Cardiac fibroblast (primary cell): ENCODE results near the gene RTP3.
"Not testable (repeated sequence)": the region's sequence is repeated elsewhere in the genome, so short reads cannot be mapped to it uniquely, and the experiment has no call there.

ENCODE experiments used
- DNase-seq, 2 donors: peaks; one replicate each; pipeline versions ENCODE4 v3.0.0 to v3.0.0-alpha.2; 2010; ENCODE audit warnings: low read depth in 2 of 2
- H3K4me3 ChIP-seq, 2 donors: replicated peaks in 1 of 2; 1 replicate in 1 of 2; 2 replicates in 1 of 2; pipeline ENCODE4 v1.5.1; 2011; ENCODE audit warnings: low read depth in 2 of 2, low read length in 2 of 2, mild to moderate bottlenecking in 2 of 2, moderate library complexity in 1 of 2
- TF ChIP-seq, protein P1 (sequence below): IDR thresholded peaks from one replicate; pipeline ENCODE4 v1.5.1; 2011; ENCODE audit warnings: low read depth, mild to moderate bottlenecking, low read length, inconsistent platforms

RTP3 gene

DNA sequence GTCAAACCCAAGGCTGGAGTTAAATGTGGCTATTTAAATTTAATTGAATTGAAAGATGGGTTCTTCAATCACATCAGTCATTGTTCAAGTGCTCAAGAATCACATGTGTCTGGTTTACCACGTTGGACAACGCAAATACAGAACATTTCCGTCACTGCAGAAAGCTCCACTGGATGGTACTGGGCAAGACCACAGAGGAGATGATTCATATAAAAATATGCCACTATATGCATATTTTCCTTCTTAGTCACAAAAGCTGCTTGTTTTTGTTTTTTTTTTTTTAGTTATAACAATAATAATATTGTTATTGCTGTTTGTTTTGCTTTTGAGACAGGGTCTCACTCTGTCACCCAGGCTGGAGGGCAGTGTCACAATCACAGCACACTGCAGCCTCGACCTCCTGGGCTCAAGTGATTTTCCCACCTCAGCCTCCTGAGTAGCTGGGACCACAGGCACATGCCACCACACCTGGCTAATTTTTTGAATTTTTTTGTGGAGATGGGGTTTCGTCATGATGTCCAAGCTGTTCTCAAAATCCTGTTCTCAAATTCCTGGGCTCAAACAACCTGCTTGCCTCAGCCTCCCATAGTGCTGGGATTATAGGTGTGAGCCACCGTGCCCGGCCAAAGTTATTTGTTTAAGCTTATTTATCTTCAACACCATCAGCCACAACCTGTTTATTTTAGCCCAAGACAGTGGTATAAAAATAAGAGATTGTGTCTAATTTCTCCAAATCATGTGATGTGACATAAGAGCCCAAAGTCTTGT lies 19.4 kb downstream of the RTP3 start:
- DNase-seq = peak; percentile 56 to 94
- TF ChIP-seq, protein P1, sequence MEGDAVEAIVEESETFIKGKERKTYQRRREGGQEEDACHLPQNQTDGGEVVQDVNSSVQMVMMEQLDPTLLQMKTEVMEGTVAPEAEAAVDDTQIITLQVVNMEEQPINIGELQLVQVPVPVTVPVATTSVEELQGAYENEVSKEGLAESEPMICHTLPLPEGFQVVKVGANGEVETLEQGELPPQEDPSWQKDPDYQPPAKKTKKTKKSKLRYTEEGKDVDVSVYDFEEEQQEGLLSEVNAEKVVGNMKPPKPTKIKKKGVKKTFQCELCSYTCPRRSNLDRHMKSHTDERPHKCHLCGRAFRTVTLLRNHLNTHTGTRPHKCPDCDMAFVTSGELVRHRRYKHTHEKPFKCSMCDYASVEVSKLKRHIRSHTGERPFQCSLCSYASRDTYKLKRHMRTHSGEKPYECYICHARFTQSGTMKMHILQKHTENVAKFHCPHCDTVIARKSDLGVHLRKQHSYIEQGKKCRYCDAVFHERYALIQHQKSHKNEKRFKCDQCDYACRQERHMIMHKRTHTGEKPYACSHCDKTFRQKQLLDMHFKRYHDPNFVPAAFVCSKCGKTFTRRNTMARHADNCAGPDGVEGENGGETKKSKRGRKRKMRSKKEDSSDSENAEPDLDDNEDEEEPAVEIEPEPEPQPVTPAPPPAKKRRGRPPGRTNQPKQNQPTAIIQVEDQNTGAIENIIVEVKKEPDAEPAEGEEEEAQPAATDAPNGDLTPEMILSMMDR = no peak
- H3K4me3 ChIP-seq = no peak overlapping the region

DNA sequence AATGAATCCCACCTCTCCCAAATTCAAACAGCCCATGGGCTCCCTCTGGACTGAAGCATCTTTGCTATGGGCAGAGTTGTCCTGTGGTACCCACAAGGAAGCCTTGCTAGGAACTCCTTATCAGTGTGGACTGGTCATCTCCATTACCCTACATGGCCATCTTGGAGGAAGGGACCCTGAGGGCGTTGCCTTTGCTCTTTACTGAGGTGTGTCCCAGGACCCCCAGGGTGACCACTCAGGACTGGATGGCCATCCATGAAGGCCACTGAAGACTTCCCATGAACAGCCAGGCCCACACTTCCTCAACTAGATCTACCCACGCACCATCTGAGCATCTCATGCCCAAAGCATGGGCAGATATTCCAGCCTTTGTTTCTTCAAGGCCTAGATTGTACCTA lies 20.0 kb downstream of the RTP3 start:
- no peak for DNase-seq
- H3K4me3 ChIP-seq = no peak overlapping the region
- TF ChIP-seq, protein P1 = no peak

DNA sequence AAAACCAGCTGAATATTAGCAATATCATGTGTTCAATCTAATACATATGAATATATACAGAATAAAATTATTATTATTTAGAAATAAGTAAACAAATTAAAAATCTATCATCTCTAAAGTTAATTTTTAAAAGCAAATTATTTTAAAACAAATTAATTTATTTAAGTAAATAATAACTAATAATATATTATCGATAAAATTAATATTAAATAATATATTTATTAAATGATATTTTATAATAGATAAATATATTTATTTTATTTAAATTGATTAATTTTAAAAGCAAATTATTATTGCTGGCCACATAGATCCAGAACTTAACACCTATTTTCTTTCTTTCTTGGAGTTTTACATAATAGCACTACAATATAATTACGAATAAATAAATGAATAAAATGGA lies 22.2 kb downstream of the RTP3 start:
- no peak for DNase-seq
- TF ChIP-seq, protein P1 = no peak
- no peak overlapping the region for H3K4me3 ChIP-seq

DNA sequence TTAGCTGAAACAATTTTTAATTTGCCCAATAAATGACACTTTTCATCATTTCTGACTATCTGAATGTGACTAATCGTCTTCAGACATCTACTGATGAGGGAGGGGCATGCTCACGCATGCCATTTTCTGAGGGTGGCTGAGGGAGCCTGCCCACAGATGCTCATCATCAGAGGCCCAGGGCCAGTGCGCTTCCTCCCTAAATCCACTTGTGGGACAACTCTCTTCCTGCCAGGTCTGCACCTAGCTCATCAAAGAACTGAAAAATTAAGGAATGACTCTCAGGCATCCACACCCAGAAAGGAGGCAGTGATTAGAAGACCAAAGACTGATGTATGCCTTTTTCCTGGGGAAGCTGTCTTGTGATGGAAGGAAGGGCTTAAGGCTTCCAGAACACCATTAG lies 22.8 kb downstream of the RTP3 start:
- TF ChIP-seq, protein P1 = no peak

DNA sequence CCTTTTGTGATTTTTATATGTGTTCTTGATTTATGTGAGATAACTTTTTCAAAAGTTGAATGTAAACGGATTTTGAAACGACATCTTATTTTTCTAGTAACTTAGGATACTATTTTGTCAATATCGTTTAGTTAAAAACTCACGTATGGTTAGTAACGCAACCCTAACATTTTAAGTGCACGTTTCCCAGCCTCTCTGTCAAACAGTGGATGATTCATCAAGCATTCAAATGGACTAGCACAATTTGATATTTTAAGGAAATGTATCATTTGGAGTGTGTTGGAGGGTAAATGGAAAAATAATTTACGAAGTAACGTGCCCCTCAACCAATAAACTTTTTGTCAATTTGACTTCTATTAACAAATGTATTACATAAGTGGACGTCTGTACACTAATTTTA lies 23.3 kb downstream of the RTP3 start:
- DNase-seq = no peak
- H3K4me3 ChIP-seq = no peak overlapping the region
- TF ChIP-seq, protein P1 = no peak

More for the DNA sequence above, 22.8 kb downstream of the RTP3 start:
- DNase-seq = no peak
- no peak overlapping the region for H3K4me3 ChIP-seq

DNA sequence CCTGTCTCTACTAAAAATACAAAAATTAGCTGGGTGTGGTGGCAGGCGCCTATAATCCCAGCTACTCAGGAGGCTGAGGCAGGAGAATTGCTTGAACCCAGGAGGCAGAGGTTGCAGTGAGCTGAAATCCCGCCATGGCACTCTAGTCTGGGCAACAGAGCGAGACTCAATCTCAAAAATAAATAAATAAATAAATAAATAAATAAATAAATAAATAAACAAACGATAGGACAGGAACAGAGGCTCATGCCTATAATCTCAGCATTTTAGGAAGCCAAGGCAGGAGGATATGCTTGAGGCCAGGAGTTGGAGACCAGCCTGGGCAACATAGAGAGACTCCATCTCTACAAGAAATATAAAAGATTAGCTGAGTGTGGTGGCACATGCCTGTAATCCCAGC lies 24.4 kb downstream of the RTP3 start:
- DNase-seq, H3K4me3 ChIP-seq: not testable (repeated sequence)

DNA sequence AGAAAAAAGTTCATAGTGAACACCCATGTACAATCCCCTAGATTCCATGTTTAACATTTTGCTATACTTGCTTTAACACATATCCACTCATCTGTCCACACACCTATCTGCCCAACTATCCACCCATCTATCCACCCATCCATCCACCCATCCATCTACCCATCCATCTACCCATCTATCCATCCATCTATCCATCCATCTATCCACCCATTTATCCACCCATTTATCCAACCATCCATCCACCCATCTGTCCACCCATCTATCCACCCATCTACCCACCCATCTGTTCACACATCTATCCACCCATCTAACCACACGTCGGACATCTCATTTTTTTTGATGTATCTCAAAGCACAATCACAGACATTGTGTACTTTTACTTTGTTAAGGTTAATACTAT lies 25.8 kb downstream of the RTP3 start:
- DNase-seq = no peak
- TF ChIP-seq, protein P1 = no peak

More for the DNA sequence above, 25.8 kb downstream of the RTP3 start:
- H3K4me3 ChIP-seq = no peak overlapping the region
